GM18867 (cell line): Measurements from ENCODE around the gene MRPL44.
"Not testable (repeated sequence)": the region's sequence is repeated elsewhere in the genome, so short reads cannot be mapped to it uniquely, and the experiment has no call there.

Experiments
- ATAC-seq: cut with Tn5 transposase; IDR thresholded peaks from one replicate; pipeline ENCODE4 v1.9.1; 2021; ENCODE audit warnings: mild to moderate bottlenecking, moderate library complexity; ENCODE audit not compliant: unreplicated experiment

The MRPL44 gene

GRCh38 chr2:224000662-224001061, 43.4 kb downstream of the MRPL44 start:
- not testable (repeated sequence) for ATAC-seq

DNA sequence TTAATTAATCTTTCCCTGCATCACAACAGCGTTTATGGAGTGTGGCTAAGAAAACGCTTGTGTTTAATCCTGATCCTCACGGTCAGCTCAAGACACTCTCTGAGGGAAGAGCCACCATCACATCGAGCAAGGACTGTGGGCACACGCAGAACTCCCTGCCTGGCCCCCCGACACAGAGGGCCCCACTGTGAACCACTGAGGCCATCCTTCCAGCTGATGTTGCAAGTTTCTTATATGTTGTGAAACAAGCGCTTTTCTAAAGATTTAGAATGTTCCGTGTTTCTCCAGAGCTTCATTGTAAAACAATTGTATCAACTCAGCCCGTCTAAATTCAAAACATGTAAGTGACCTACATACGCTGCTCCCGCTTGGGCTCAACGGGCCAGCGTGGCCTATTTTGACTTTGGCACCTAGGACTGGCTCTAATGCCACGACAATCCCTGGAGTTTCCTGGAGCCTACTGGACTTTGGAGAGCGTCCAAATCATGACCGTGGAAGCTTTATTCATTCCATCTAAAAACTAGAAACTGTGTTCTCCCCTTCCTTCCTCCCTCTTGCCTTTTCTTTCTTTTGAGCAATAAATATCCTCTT, 46.9 kb downstream of the MRPL44 start:
- ATAC-seq: no peak

DNA sequence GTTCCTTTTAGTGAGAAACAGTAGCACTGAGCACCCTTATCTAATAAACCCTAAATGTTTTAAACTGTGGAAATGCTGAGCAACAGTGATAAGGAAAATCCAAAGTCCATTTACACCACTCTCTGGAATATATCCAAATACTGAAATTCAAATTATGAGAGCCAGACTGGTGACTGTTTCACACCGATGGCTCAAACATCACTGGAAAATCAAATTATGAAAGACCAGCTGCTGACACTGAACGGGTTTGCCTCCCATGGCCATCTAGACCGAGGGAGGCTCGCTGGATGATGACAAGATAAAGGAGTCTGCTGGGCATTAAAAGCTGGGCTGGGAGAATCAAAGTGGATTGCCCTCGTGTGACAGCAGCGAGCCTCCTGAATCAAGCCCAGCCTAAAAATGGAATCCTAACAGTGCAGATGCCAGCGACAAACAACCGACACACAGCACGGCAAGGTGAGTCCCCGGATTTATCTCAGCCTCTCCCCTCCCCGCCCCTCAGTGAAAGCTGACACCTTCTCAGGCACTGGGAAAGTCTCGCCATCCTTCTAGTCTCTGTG, 51.5 kb downstream of the MRPL44 start:
- ATAC-seq: no peak

DNA sequence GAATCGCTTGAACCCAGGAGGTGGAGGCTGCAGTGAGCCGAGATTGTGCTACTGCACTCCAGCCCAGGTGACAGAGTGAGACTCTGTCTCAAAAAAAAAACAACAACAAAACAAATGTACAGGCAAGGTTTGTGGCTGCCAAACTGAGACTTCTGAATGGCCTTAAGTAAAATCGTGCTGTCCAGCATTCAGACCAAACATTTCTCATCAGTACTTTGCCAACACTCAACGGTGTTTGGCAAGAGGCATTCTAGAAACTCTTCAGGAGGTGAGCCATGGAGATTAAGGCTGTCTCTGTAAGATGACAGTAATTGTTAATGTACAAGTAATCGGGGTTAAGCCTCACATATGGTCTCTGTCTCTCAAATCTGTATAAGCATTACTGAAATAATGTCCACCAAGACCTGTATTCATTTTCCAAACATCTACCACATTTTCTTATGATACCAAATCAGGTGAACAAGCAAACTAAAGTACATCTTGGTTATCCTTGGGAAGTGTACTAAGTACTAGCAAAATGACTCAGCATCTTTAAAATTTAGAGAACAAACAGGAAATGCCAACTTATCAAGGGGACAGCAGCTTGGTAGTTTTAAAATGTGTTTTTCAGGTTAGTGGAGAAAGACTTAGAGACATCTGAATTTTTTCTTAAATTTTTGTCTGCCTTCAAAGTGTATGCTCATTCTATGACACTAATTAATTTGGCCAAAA, 52.5 kb downstream of the MRPL44 start:
- no peak for ATAC-seq

DNA sequence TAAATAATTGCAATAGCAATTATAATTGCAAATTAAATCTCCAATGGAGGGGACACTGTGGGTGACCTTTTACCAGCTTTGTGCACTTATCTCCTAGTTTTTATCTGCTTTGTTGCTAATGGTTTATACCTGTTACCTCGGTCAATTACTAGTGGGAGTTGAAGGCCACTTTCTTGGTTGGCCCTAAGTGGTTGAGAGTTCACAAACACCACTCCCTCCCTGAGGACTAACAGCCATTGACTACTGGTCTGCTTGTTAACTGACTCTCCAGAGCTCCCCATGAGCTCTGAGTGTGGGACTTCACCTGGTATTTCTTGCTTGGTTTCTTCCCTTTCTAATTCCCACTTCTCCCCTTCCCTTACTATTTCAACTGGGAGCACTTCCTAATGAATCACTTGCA, 54.6 kb downstream of the MRPL44 start:
- no peak for ATAC-seq

DNA sequence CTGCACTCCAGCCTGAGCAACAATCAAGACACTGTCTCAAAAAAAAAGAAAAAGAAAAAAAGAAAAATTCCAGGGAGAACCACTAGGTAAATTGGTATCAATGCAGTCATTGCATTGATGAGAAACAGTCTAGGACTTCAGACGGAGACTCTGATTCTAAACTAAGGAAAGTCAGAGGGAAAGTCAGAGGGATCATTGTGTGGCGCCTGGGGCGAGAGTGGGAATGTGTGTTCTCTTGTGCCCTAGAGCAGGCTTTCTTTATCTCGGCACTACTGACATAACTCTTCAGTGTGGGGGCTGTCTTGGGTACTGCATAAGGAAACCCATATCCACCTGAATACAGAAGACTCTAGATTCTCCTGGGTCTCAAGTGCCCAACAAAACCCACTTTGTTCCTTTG, 57.1 kb downstream of the MRPL44 start:
- no peak for ATAC-seq

GRCh38 chr2:224016963-224017362, 59.7 kb downstream of the MRPL44 start:
- ATAC-seq: no peak
